GM12872 (cell line): ENCODE measurements around the gene JMJD6.

Experiments used
- CTCF ChIP-seq: IDR thresholded peaks from 3 replicates; pipeline ENCODE4 v1.5.1; 2011; ENCODE audit warnings: low read depth, mild to moderate bottlenecking, low read length, moderate library complexity; ENCODE audit not compliant: insufficient read depth

JMJD6 gene

GRCh38 chr17:76709077-76709950 is 17.1 kb downstream of the JMJD6 start:
- TF ChIP-seq CTCF, result no peak

- TF ChIP-seq CTCF, result peak; percentile 34; the same call in 2 of the 3 replicates
Observed at GRCh38 chr17:76707985-76708807, 18.2 kb downstream of the JMJD6 start.

DNA sequence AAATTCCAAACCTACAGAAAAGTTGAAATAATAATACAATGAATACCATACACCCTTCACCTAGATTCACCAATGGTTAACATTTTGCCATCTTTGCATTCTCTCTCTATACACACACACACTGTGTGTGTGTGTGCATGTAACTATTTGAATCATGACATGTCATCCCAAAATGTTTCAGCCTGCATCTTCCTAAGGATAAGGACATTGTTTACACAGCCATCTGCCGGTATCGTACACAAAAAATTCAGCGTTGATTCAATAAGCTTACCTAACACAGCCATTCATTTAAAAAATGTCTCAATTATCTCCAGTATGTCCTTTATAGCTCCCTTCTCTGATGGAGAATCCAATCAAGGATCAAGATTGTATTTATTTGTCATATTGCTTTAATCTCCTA is 19.6 kb downstream of the JMJD6 start:
- no peak for TF ChIP-seq CTCF

DNA sequence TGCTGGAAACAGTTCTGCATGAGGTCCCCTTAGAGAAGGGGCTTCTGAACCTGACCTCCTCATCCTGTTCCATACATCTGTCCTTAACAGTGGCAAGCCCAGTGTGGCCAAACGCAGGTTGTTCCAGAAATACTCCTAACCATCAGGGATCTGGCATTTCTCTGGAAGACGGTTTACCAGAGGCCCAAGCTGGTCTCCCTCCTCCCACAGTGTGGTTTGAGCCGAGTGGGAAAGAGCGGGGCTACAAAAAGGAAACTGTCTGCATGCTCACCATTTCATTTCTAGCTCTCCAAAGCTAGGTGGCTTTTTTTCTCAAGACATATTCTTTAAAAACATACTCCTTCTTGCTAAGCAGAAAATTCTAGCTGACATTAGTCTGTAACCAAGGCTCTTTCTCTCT is 21.6 kb downstream of the JMJD6 start:
- TF ChIP-seq CTCF, result no peak

DNA sequence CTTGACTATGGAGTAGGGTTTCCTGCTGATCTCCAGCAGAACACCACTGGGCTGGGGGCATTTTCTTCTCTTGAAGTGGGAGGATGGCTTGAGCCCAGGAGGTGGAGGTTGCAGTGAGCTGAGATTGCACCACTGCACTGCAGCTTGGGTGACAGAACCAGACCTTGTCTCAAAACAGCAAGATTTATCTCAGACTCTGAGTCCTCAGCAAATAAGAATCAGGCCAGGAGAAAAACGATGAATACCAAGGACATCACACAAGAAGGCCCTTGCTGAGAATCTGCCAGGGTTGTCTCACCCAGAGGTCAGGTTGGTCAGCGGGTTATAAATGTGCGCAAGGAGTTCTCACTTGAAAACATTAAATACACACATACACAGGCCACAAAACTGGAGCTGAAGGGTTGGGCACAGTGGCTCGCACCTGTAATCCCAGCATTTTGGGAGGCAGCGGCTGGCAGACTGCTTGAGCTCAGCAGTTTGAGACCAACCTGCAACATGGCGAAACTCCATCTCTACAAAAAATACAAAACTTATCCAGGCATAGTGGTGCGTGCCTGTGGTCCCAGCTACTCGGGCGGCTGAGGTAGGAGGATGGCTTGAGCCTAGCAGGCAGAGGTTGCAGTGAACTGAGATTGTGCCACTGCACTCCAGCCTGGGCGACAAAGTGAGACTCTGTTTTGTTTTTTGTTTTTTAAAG is 23.3 kb downstream of the JMJD6 start:
- TF ChIP-seq CTCF, result no peak

DNA sequence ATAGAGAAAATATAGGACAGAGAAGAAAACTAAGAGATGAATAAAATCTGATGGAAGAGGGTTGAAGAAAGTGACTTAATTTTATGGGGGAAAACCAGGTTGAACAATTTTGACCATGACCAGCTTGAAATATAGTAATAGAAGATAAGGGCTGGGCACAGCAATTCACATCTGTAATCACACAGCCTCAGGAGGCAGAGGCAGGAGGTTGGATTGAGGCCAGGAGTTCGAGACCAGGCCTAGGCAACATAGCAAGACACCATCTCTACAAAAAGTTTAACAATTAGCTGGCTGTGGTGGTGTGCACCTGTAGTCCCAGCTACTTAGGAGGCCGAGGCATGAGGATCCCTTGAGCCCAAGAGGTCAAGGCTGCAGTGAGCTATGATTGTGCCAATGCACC is 24.3 kb downstream of the JMJD6 start:
- no peak for TF ChIP-seq CTCF

- TF ChIP-seq CTCF, result no peak
Observed at GRCh38 chr17:76701471-76701967, 24.9 kb downstream of the JMJD6 start.
